HG03469 (cell line): ENCODE results near the gene TAX1BP3.

Experiments
- ATAC-seq: cut with Tn5 transposase; IDR thresholded peaks from one replicate; pipeline ENCODE4 v1.9.1; 2021; ENCODE audit warnings: mild to moderate bottlenecking, moderate library complexity, moderate number of reproducible peaks; ENCODE audit not compliant: unreplicated experiment

TAX1BP3 gene

DNA sequence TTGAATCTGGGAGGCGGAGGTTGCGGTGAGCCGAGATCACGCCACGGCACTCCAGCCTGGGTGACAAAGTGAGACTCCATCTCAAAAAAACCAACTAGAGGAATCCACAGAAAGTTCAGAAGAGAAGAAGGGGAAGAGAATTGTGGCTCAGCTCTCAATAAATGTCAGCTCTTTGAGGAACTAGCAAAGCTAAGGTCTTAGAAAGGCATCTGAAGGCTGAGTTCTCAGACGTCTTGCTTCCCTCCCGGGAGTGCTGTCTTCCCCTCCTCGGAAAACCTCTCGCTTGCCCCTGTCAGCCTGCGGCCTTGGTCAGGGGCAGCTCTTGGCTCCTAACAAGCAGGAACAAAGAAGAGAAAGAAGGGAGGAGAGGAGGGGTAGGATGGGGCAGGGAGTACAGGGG is 37.6 kb downstream of the TAX1BP3 start:
- no peak for ATAC-seq

DNA sequence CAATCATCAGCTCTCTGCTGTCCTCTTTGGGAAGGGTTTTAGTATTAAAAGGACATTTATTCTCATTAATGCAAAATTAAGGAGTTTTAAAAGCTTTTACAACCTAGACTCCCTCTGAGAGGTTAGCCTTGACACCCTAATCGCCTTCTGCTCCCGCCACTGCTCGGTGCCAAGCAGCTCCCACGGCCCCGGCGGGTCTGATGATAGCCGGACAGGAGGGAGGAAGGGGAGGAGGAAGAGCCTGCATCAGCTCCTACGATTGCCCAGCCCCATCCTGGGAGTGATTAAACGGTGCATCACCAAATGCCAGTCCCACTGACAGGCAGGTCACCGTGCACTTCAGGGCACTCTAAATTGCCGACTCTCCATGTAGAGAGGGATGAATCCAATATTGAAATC is 40.6 kb downstream of the TAX1BP3 start:
- no peak for ATAC-seq

DNA sequence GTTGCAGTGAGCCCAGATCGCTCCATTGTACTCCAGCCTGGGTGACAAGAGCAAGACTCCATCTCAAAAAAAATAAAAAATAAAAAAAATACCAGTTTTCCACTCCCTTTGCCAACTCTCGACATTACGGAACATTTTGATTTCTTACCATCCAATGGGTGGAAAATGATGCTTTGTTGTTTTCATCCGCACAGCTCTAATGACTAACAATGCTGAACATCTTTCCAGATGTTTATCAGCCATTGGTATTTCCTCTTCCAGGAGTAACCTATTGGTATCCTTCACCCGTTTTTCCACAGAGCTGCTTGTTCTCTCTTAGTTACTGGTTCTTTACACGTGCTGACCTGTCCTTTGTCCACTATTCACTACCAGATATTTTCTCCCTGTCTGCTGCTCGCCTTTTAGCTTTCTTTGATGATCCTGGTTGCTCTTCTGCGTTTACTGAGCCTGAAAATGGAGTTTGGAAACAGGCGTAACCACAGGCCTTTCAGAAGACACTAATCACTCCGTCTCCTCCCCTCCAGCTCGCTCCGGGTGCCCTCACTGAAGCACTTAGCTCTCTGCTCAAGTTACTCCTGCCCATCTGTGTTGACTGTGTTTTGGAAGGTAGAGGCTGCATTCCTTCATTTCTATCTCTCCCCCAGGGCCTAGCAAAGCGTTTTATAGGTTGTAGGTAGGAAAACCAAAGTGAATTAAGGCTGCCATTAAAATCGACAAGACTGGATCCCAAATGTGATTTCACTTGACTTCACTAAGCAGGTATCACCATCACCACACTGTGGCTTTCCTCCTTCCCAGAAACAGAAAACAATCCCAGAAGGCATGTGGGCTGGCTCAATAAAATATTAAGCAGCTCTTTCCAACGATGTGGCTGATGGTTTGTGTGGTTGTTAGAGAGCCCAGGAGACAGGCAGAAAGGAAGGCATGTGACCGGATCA is 41.3 kb downstream of the TAX1BP3 start:
- ATAC-seq: no peak

DNA sequence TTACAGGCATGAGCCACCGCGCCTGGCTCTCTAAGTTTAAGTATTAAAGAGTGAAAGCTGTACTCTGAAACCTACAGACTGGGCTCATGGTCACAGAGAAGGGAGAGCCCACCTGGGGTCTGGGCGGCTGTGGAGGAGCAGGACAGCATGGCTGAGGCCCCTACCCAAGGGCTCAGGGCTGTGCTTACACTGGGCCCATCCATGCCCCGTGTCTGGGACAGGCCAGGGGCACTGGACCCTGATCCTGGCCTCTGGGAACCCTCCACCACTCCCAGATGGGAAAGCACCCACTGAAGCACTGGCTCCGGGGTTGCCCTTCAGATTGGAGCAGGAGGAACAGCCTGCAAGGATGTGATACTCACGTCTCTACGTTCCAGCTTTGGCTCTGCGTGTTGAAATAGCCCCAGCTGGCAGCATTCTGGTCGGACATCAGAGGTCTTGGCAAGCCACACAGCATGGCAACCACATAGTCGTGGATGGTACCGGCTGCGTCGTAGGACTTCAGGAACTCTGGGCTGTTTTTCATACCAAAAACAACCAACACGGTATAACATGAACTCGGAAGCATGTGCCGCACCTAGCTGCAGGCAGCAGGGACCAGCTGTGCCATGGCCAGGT is 45.3 kb downstream of the TAX1BP3 start:
- no peak for ATAC-seq

DNA sequence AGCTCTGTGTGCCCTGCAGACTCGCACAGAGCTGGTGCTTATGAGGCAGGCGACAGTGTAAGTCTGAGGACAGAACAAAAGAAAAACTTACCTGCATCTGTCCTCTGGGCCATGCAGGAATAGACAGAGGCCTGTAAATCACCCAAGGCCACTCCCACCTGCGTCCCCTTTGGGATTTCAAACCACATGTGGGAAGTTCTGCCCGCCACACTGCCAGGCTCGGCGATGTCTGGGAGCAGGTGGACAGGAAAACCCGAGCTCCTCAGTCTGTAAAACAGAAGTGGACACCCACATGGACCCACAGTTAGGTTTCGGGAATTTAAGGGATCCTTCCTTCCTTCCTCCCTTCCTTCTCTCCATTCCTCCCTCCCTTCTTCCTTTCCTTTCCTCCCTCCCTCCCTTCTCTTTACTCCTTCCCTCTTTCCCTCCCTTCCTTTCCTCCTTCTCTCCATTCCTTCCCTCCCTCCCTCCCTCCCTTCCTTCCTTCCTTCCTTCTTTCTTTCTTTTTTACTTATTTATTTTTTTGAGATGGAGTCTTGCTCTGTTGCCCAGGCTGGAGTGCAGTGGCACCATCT is 47.1 kb downstream of the TAX1BP3 start:
- ATAC-seq: no peak

DNA sequence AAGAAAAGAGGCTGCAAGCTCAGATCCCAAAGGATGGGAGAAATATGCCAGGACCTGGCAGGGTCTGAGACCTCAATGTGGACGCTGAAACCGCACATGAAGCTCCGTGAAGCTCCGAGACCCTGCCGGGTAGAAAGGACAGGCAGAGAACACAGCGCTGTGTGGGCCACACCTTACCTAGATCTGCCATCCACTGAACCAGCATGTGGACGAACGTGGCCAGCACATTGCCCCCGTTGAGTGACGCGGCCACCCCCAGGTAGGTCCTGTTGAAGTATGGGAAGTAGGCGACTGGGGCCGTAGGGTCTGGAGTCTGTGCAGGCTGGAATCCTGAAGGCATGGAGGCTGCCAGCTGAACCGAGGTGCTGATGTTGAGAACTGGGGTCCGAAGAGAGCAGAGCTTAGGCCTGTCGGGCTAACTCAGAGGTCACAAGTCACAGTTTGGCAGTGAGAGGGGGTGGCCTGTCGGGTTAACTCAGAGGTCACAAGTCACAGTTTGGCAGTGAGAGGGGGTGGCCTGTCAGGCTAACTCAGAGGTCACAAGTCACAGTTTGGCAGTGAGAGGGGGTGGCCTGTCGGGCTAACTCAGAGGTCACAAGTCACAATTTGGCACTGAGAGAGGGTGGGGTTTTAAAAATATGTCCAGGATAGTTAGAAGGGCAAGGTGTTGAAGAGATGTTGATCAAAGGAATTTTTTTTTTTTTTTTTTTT is 53.1 kb downstream of the TAX1BP3 start:
- ATAC-seq: no peak

DNA sequence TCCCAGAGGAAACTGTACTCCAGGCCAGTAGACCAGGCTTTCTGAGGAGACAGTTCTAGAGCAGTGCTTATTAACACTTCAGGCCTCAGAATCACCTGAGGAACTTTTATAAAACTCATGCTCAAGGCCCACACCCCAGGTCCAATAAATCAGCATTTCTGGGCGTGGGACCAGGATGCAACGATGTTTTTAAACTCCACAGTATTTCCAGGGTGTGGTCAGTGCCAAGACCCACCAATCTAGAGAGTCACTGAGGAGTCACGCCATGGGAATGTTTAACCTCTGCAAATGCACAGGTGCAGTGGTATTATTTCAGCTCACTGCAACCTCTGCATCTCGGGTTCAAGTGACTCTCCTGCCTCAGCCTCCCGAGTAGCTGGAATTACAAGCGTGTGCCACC is 55.3 kb downstream of the TAX1BP3 start:
- no peak for ATAC-seq
